Endothelial cell of hepatic sinusoid (primary cell): ENCODE measurements around the gene GTF2A1L.

ENCODE experiments used
- in situ Hi-C: cut with HindIII; loops from 2 replicates; pipeline ENCODE4 v1.10.0; 2017; ENCODE audit warnings: low sequenced_read_pairs

GTF2A1L gene

DNA sequence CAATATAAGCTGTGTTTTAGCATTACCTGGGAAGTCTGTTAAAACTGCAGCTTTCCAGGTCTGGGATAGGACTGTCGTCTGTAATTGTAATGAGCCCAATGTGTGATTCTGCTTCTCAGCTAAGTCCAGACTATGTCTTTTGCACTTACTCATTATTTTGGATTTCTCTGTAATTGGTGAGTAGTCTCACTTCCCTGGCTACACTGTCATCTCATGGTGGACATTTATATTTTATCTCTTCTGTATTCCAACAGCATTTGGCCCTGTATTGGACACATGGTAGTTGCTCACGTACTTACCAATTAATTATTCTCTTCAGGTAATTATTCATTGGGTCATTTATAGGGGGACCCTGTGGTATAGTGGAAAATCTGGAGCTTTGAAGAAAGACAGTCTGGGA is 109.9 kb downstream of the GTF2A1L start:
- in situ Hi-C loops = no loop called here

DNA sequence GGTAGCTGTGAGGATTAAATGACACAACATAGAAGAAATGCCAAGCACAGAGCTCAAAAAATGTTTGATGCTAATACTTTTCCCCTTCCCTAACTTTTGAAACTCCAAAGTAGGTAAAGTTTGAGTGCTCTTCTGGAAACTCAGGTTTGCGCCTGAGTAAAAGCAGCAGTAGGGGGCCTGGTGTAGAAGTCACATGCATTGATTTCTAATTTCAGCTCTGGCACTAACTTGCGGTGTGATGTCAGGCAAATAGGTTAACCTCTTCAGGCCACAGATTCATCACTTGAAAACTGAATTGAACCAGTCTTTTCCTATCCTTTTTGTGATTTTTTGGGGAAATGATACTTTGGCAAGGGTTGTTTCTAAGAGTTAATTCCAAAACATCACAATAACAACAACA is 110.6 kb downstream of the GTF2A1L start:
- in situ Hi-C loops = no loop called here

DNA sequence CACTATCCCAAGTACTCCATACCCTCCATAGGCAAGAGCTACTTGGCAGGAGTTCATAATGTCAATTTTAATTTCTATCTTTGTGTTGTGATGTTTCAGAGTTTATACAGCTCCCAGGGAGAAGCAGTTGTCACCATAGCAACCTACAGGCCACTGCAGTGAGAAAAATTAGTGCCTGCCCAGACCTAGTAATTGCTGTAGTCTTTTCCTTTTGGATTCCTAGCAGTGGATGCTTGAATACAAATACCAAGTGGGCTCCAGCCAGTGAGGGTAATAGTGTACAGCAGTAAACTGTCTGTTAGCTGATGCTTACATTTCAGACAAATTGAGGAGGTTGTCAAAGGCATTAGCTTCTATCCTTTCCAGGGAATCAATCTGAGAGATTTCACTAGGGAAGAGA is 111.2 kb downstream of the GTF2A1L start:
- in situ Hi-C loops = no loop called here
